Renal cortex interstitium (tissue), 15 donors: ENCODE data around the gene SHISA5. TPM values are rescaled to one million over a fixed set of nuclear protein-coding genes. Genes with fewer than 3 reads are reported as not detected.
"Not testable (repeated sequence)": the region's sequence is repeated elsewhere in the genome, so short reads cannot be mapped to it uniquely, and the experiment has no call there.

Experiments
- DNase-seq, 11 donors: peaks; one replicate each; pipeline ENCODE4 v3.0.0-alpha.2; 2013; ENCODE audit warnings: low read depth in 9 of 11, low spot score in 4 of 11; ENCODE audit errors: extremely low read depth in 1 of 11
- long read RNA-seq, 16 experiments: transcript quantifications; one replicate each; lab custom pipeline, GENCODE V29; 2026
- polyA plus RNA-seq, 3 donors: library from polyadenylated mRNA; unstranded; fragments of 120-200 nt; gene quantifications; one replicate each; pipeline ENCODE4 v1.2.1, GENCODE V29; 2013; ENCODE audit not compliant: insufficient read length in 3 of 3

Gene SHISA5
- 100 to 1,000 TPM in 2 of 3 donors, 10 to 100 TPM in 1; 93.2 to 120 (median 101) TPM for polyA plus RNA-seq
- long read RNA-seq, donor 1, transcript SHISA5-216 (3 exons, 1,908 nt) = minor isoform, 19 of 57 reads
- long read RNA-seq, donor 1, transcript SHISA5-206 (4 exons, 1,839 nt) = major isoform, 27 of 57 reads
- long read RNA-seq, donor 1, partial matches to known transcripts = 7 of 57 reads
- long read RNA-seq, donor 1, other reads (novel, unspliced or antisense) = 0 of 57 reads
- long read RNA-seq, donor 2, transcript SHISA5-216 (3 exons, 1,908 nt) = minor isoform, 13 of 62 reads
- long read RNA-seq, donor 2, transcript SHISA5-206 (4 exons, 1,839 nt) = major isoform, 21 of 62 reads
- long read RNA-seq, donor 2, partial matches to known transcripts = 19 of 62 reads
- long read RNA-seq, donor 2, other reads (novel, unspliced or antisense) = 0 of 62 reads
- long read RNA-seq, donor 3, transcript SHISA5-201 (6 exons, 2,369 nt) = minor isoform, 11 of 99 reads
- long read RNA-seq, donor 3, transcript SHISA5-206 (4 exons, 1,839 nt) = major isoform, 60 of 99 reads
- long read RNA-seq, donor 3, transcript SHISA5-216 (3 exons, 1,908 nt) = minor isoform, 13 of 99 reads
- long read RNA-seq, donor 3, partial matches to known transcripts = 12 of 99 reads
- long read RNA-seq, donor 3, other reads (novel, unspliced or antisense) = 0 of 99 reads
- long read RNA-seq, donor 4, transcript SHISA5-206 (4 exons, 1,839 nt) = major isoform, 24 of 38 reads
- long read RNA-seq, donor 4, transcript SHISA5-216 (3 exons, 1,908 nt) = minor isoform, 8 of 38 reads
- long read RNA-seq, donor 4, partial matches to known transcripts = 0 of 38 reads
- long read RNA-seq, donor 4, other reads (novel, unspliced or antisense) = 0 of 38 reads
- long read RNA-seq, donor 5 = 0 reads
- long read RNA-seq, donor 6, transcript SHISA5-206 (4 exons, 1,839 nt) = major isoform, 32 of 58 reads
- long read RNA-seq, donor 6, transcript SHISA5-216 (3 exons, 1,908 nt) = minor isoform, 15 of 58 reads
- long read RNA-seq, donor 6, partial matches to known transcripts = 7 of 58 reads
- long read RNA-seq, donor 6, other reads (novel, unspliced or antisense) = 0 of 58 reads
- long read RNA-seq, donor 7, transcript SHISA5-201 (6 exons, 2,369 nt) = minor isoform, 6 of 43 reads
- long read RNA-seq, donor 7, transcript SHISA5-216 (3 exons, 1,908 nt) = major isoform, 15 of 43 reads
- long read RNA-seq, donor 7, transcript SHISA5-206 (4 exons, 1,839 nt) = major isoform, 15 of 43 reads
- long read RNA-seq, donor 7, partial matches to known transcripts = 5 of 43 reads
- long read RNA-seq, donor 7, other reads (novel, unspliced or antisense) = 0 of 43 reads
- long read RNA-seq, donor 8, transcript SHISA5-216 (3 exons, 1,908 nt) = minor isoform, 23 of 86 reads
- long read RNA-seq, donor 8, transcript SHISA5-201 (6 exons, 2,369 nt) = minor isoform, 12 of 86 reads
- long read RNA-seq, donor 8, transcript SHISA5-206 (4 exons, 1,839 nt) = major isoform, 40 of 86 reads
- long read RNA-seq, donor 8, partial matches to known transcripts = 9 of 86 reads
- long read RNA-seq, donor 8, other reads (novel, unspliced or antisense) = 0 of 86 reads
- long read RNA-seq, donor 9, transcript SHISA5-216 (3 exons, 1,908 nt) = minor isoform, 8 of 71 reads
- long read RNA-seq, donor 9, transcript SHISA5-201 (6 exons, 2,369 nt) = minor isoform, 8 of 71 reads
- long read RNA-seq, donor 9, transcript SHISA5-206 (4 exons, 1,839 nt) = major isoform, 54 of 71 reads
- long read RNA-seq, donor 9, partial matches to known transcripts = 0 of 71 reads
- long read RNA-seq, donor 9, other reads (novel, unspliced or antisense) = 0 of 71 reads
- long read RNA-seq, donor 10, transcript SHISA5-206 (4 exons, 1,839 nt) = major isoform, 34 of 66 reads
- long read RNA-seq, donor 10, transcript SHISA5-201 (6 exons, 2,369 nt) = minor isoform, 10 of 66 reads
- long read RNA-seq, donor 10, transcript SHISA5-216 (3 exons, 1,908 nt) = minor isoform, 14 of 66 reads
- long read RNA-seq, donor 10, partial matches to known transcripts = 6 of 66 reads
- long read RNA-seq, donor 10, other reads (novel, unspliced or antisense) = 0 of 66 reads
- long read RNA-seq, donor 11, transcript SHISA5-206 (4 exons, 1,839 nt) = major isoform, 17 of 42 reads
- long read RNA-seq, donor 11, transcript SHISA5-216 (3 exons, 1,908 nt) = minor isoform, 6 of 42 reads
- long read RNA-seq, donor 11, transcript SHISA5-201 (6 exons, 2,369 nt) = minor isoform, 9 of 42 reads
- long read RNA-seq, donor 11, partial matches to known transcripts = 8 of 42 reads
- long read RNA-seq, donor 11, other reads (novel, unspliced or antisense) = 0 of 42 reads
- long read RNA-seq, donor 12, transcript SHISA5-216 (3 exons, 1,908 nt) = minor isoform, 6 of 17 reads
- long read RNA-seq, donor 12, transcript SHISA5-206 (4 exons, 1,839 nt) = major isoform, 8 of 17 reads
- long read RNA-seq, donor 12, partial matches to known transcripts = 0 of 17 reads
- long read RNA-seq, donor 12, other reads (novel, unspliced or antisense) = 0 of 17 reads
- long read RNA-seq, donor 13, transcript SHISA5-206 (4 exons, 1,839 nt) = major isoform, 40 of 97 reads
- long read RNA-seq, donor 13, transcript SHISA5-201 (6 exons, 2,369 nt) = minor isoform, 11 of 97 reads
- long read RNA-seq, donor 13, transcript SHISA5-216 (3 exons, 1,908 nt) = minor isoform, 23 of 97 reads
- long read RNA-seq, donor 13, partial matches to known transcripts = 19 of 97 reads
- long read RNA-seq, donor 13, other reads (novel, unspliced or antisense) = 0 of 97 reads
- long read RNA-seq, donor 14, transcript SHISA5-206 (4 exons, 1,839 nt) = major isoform, 22 of 36 reads
- long read RNA-seq, donor 14, transcript SHISA5-201 (6 exons, 2,369 nt) = minor isoform, 7 of 36 reads
- long read RNA-seq, donor 14, partial matches to known transcripts = 0 of 36 reads
- long read RNA-seq, donor 14, other reads (novel, unspliced or antisense) = 0 of 36 reads
- long read RNA-seq, donor 15, transcript SHISA5-206 (4 exons, 1,839 nt) = major isoform, 18 of 30 reads
- long read RNA-seq, donor 15, transcript SHISA5-216 (3 exons, 1,908 nt) = minor isoform, 7 of 30 reads
- long read RNA-seq, donor 15, partial matches to known transcripts = 0 of 30 reads
- long read RNA-seq, donor 15, other reads (novel, unspliced or antisense) = 0 of 30 reads
- long read RNA-seq, donor 16, transcript SHISA5-216 (3 exons, 1,908 nt) = minor isoform, 13 of 125 reads
- long read RNA-seq, donor 16, transcript SHISA5-201 (6 exons, 2,369 nt) = minor isoform, 22 of 125 reads
- long read RNA-seq, donor 16, transcript SHISA5-206 (4 exons, 1,839 nt) = major isoform, 75 of 125 reads
- long read RNA-seq, donor 16, partial matches to known transcripts = 8 of 125 reads
- long read RNA-seq, donor 16, other reads (novel, unspliced or antisense) = 0 of 125 reads

- peak in 8 of 11 donors; percentile 30 to 68 (median 50) for DNase-seq
Measured at GRCh38 chr3:48504051-48504946, at the start of gene SHISA5. TSS of gene SHISA5 (minus strand) at chr3:48504174. CDS start at chr3:48504094, 80 bp downstream.

GRCh38 chr3:48553361-48553760 is 49.4 kb upstream of the SHISA5 start:
- DNase-seq = no peak

- no peak for DNase-seq
Measured at GRCh38 chr3:48552111-48552951, 48.4 kb upstream of the SHISA5 start.

- DNase-seq = not testable (repeated sequence)
Measured at GRCh38 chr3:48551651-48552050, 47.7 kb upstream of the SHISA5 start.

GRCh38 chr3:48548729-48549705 is 45.0 kb upstream of the SHISA5 start:
- peak in 8 of 11 donors; percentile 49 to 74 (median 63) for DNase-seq

GRCh38 chr3:48548126-48548525 is 44.2 kb upstream of the SHISA5 start:
- DNase-seq = no peak

GRCh38 chr3:48546203-48546829 is 42.3 kb upstream of the SHISA5 start:
- DNase-seq = no peak

- no peak for DNase-seq
Measured at GRCh38 chr3:48544141-48544540, 40.2 kb upstream of the SHISA5 start.

GRCh38 chr3:48543271-48543866 is 39.4 kb upstream of the SHISA5 start:
- DNase-seq = no peak

GRCh38 chr3:48538451-48538850 is 34.5 kb upstream of the SHISA5 start:
- DNase-seq = no peak

- no peak for DNase-seq
Measured at GRCh38 chr3:48536785-48537184, 32.8 kb upstream of the SHISA5 start.
